IPS DF 4.7 (cell line): ENCODE results near the gene USP7.
"Not testable (repeated sequence)": the region's sequence is repeated elsewhere in the genome, so short reads cannot be mapped to it uniquely, and the experiment has no call there.

ENCODE experiments used
- DNase-seq: peaks from one replicate; pipeline ENCODE4 v3.0.0-alpha.2; 2013; ENCODE audit warnings: low spot score; ENCODE audit errors: extremely low read depth

USP7 gene

DNA sequence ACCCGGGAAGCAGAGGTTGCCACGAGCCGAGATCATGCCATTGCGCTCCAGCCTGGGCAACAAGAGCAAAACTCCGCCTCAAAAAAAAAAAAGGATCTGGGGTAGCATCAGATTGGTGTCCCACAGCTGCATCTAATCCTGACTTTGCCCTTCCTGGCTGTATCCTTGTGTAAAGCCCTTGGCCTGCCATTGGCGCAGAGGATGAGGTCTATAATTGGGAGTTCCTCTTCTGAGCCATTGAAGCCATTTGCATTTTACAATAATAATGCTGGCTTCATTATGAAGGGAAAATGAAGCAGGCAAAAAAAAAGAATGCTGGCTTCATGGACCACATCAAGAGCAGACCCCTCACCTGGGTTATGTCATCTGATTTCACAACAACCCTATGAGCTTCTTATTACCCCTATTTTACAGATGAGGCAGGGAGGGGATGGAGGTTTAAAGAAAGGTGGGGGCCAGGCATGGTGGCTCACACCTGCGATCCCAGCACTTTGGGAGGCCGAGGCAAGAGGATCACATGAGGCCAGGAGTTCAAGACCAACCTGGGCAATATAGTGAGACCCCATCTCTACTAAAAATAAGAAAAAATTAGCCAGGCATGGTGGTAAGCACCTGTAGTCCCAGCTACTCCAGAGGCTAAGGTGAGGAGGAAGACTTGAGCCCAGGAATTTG, 82.7 kb downstream of the USP7 start:
- no peak for DNase-seq

DNA sequence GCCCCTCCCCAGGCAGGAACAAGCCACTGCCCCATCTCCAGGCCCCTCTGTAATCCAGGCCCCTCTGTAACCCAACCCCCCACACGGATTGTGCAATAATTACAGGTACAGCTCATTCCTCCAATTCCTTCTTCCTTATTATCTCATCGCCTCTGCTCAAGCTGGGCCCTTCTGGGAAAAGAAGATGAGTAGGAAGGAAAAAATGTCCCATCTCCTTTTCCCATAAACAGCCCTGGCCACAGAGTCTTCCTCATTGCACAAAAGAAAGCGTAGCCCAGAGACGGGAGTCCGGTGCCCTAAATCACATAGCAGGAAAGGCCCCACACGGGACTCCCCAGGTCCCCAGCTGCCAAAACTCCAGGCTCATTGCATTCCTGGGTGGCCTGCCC, 85.2 kb downstream of the USP7 start:
- DNase-seq = no peak

DNA sequence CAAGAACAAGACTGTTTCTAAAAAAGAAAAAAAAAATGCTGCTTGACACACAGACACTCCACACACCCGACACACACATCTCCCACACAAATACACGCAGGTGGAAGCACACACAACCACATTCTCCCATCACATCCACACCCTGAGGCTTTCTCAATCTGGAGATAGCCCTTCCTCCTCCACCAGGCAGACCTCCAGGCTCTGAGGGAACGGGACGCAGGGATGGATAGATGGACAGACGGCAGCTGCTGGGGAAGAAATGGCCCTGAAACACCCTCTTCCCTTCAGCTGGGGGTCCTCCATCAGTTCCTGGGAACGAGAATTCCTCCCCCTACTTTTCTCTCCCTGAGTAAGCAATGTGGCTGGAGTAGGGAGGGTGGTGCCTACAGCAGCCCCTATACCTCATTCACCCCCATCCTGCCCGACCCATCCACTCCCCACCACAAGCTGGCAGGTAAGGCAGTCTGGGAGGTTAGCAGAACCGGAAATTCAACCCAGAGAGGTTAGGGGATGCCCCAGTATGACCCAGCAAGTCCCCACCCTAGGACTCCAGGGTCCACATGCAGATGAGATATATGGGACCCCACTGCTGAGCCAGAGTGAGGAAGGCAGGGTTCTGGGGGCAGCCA, 85.7 kb downstream of the USP7 start:
- DNase-seq = no peak

DNA sequence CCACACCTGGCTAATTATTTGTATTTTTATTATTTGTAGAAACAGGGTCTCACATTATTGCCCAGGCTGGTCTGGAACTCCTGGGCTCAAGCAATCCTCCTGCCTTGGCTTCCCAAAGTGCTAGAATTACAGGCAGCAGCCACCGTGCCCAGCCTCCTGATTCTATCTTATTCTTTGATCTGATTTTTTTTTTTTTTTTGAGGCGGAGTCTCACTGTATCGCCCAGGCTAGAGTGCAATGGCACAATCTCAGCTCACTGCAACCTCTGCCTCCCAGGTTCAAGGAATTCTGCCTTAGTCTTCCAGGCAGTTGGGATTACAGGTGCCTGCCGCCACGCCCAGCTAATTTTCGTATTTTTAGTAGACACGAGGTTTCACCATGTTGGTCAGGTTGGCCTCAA, 88.4 kb downstream of the USP7 start:
- not testable (repeated sequence) for DNase-seq

DNA sequence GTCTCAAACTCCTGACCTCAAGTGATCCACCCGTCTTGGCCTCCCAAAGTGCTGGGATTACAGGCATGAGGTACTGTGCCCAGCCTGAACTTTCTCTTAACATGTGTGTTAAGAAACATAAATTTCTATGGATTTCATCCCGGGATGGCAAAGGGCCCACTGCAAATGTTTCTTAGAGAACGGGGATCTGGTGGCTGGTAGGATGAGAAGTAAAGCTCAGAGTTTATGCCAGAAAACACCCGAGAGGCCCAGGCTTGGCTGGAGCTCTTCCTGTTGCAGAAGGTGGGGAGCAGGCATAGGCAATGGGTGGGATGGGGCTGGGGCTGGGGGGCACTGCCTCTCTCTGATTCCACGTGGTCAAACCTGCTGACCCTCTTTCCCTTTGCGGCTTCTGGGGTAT, 89.3 kb downstream of the USP7 start:
- no peak for DNase-seq

DNA sequence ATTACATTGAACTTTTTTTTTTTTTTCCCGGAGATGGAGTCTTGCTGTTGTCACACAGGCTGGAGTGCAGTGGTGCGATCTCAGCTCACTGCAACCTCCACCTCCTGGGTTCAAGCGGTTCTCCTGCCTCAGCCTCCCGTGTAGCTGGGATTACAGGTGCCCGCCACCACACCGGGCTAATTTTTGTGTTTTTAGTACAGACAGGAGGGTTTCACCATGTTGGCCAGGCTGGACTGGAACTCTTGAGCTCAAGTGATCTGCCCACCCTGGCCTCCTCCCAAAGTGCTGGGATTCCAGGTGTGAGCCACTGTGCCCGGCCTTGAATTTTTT, 89.9 kb downstream of the USP7 start:
- not testable (repeated sequence) for DNase-seq

DNA sequence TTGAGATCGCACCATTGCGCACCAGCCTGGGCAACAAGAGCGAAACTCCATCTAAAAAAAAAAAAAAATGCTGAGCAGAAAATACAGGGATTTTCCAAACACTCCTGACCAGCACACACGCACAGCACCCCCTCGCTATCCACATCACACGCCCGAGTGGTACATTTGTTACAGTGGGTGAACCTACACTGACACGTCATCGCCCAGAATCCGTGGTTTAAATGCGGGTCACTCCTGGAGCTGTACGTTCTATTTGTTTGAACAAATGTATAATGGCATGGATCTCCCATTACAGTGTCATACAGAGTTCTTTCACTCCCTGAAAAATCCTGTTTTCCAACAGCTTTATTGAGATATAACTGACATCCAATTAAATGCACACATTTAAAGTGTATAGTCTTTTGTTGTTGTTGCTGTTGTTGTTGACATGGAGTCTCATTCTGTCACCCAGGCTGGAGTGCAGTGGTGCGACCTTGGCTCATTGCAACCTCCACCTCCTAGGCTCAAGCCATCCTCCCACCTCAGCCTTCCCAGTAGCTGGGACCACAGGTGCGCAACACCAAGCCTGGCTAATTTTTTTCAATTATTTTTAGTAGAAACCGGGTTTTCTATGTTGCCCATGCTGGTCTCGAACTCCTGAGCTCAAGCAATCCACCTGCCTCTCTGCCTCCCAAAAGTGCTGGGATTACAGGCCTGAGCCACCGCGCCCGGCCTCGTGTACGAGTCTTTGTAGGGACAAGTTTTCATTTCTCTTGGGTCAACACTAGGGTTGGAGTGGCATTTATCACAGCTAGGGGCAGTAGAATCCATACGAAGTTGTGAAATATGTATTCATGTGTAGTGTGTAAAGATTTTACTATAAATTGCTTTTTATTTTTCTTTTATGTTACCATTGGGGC, 90.5 kb downstream of the USP7 start:
- no peak for DNase-seq

DNA sequence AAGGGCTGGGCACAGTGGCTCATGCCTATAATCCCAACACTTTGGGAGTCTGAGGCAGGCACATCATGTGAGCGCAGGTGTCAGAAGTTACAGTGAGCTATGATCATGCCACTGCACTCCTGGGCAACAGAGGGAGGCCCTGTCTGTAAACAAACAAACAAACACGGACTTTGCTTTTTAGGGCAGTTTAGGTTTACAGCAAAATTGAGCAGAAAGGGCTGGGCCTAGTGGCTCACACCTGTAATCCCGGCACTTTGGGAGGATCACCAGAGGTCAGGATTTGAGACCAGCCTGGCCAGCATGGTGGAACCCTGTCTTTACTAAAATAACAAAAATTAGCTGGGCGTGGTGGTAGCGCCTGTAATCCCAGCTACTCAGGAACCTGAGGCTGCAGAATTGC, 91.6 kb downstream of the USP7 start:
- no peak for DNase-seq

DNA sequence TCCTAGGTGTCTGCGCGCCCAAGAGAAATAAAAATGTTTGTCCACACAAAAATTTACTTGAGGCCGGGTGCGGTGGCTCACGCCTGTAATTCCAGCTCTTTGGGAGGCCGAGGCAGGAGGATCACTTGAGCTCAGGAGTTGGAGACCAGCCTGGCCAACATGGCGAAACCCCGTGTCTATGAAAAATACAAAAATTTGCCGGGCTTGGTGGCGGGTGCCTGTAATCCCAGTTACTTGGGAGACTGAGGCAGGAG, 93.8 kb downstream of the USP7 start:
- not testable (repeated sequence) for DNase-seq

DNA sequence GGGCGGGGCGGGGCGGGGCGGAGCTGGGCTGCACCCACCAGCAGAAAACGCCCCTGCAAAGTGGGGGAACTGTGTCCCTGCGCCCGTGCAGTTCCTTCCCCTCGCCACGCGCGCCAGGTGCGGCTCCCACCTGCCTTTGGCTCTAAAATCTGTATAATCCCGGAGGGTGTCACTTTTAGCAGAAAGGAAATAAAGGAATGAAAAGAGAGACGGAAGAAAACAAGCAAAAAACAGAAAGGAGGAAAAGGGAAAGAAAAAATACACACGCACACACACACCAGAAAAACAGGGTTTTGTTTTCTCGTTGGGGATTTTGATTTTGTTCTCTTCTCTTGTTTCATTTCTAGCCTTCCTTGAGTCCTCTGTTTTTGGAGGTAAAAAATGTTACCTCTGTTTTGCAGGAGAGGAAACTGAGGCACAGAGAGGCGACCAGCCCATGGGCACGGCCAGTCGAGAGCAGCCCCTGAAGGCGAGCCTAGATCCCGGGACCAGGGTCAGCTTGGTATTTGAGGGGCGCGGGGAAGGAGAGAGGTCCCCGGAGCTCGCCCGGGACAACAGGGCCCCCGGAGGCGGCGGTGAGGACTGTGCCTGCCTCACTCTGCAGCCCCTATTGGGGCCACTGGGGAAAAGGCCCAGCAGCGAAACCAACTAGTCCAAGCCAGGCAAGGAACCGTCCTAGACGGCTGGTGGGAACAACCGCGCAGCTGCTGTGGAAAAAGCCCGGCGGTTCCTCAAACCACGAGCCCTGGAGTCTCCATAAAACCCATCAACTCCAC, 94.3 kb downstream of the USP7 start:
- DNase-seq = no peak

DNA sequence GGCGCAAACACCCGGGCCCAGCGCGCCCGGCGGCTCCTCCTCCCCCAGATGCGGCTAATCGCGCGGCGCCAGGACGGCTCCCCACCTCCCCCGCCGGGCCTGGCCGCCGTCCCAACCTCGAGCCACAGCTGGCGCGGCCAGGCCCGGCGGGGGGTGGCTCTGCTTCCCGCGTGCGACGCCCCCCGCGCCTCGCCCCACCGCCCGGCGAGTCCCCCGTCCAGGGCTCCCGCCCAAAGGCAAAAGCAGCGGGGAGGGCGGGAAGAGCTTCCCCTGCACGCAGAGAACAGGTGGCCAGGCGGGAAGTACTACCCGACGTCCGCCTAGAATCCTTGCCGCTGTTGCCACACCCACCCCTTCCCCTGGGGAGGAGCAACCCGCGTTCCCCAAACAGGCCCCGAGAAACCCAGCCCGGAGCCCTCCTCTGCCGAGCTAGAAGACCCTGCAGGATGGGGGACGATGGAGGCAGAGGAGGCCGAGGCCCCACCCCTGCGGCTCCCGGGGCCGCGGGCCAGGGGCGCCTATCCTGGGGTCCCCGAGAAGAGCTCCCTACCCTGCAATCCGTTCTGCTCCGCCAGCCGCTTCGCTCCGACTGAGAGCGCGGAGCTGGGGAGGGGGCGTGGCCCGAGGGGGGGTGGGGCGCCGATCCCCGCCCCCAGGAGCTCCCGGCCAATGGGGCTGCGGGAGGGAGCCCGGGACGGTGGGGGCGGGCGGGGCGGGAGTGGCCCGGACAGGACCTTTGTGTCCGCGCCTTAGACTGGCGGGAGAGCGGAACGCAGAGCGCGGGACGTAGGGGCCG, 95.1 kb downstream of the USP7 start, which contains the start of gene CARHSP1:
CARHSP1 (minus strand) TSS at position 591 of the 796 bp plus-strand sequence. CDS start 9,678 bp downstream, outside the sequence.
- no peak for DNase-seq

DNA sequence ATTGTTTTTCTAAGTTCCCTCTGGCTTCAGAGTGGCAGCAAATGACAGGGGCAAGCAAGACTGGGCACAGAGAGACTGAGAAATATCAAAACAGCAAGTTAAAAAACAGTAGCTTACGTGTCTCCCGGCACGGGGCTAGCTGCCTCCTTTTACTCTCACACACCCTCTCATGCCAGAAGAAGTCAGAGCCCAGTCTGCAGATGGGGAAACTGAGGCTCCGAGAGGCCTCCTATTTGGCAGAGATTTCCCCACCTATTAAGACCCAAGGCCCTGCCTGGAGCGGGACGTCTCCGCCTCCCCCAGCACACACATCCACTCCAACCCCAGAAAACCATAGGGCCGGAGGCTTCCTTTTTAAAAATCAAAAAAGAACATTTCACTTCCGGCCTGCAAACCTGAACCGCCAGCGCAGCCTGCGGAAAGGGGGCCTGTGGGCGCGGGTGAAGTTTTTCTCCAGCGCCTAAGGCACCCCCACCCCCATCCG, 95.7 kb downstream of the USP7 start:
- DNase-seq = no peak

DNA sequence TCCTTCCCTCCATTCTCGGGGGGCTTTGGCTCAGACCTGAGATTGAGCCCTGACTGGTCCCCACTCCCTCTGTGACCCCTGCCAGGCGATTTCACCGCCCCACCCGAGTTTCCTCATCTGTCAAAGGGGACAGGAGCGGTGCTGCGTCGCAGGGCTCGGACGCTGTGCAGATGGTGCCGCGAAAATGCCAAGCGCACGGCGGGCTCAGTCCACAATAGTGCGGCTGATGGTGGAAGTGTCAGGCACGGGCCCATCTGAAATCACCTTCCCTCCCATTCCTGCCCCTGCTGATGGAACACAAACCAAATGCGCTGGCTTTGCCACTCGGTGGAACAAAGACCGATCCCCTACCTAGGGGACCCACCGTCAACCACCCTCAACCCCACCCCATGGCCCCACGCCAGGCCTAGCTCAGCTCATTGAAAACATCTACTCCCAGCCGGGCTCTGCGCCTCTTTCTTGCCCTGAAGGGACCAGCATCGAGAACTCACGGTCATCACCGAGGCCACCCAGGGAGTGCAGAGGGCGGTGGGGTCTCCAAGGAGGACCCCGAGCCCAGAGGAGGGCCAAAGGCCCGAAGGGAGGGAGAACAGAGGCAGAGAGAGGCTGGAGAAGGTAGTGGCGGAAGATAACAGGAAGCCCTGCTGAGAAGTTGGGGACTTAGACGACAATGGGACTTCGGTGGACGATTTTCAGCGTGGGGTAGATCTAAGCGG, 96.3 kb downstream of the USP7 start:
- DNase-seq = no peak

DNA sequence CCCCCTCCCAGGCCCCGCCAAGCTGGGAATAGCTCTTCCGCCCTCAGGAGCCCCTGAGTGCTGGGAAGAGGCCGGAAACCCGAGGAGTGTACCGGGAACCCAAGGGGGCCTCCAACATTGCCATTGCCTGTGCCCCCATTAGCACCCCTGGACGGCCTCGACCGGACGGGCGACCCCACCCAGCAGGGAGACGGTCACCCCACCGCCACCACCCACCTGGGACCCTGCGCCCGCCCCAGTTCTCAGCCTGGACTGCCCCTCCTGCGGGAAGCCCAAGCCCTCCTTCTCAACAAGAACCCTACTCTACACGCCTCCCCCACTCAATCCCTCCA, 96.9 kb downstream of the USP7 start:
- DNase-seq = no peak

DNA sequence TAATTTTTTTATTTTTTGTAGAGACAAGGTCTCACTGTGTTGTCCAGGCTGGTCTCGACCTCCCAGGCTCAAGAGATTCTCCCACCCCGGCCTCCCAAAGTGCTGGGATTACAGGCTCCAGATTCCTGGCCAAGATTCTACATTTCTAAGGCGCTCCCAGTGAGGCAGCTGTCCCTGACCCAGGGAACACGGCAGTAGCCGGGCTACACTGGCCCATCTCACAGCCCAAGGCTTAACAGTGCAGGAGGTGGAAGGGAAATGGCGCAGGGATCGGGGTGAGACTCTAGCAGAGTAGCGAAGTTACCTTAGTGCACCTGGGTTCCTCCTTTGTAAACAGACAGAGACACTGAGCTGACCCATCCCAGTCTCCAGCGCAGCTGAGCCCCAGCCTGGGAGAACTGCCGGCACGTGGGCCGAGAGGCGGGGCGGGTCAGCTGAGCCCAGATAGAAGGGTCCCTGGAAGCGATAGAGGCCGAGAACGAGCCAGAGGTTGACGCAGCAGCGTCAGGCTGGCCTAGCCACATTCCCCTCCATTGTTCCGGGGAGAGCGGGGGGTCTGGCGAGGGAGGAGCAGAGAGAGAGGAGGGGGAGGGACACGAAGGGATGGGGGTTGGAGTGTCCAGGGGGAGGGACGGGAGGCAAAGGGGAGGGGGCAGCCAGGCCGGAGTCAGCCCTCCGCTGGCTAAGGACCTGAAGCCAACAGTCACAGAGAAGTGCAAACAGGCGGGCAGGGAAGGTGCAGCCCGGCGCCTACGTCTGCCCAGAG, 97.4 kb downstream of the USP7 start:
- peak; percentile 87 for DNase-seq

DNA sequence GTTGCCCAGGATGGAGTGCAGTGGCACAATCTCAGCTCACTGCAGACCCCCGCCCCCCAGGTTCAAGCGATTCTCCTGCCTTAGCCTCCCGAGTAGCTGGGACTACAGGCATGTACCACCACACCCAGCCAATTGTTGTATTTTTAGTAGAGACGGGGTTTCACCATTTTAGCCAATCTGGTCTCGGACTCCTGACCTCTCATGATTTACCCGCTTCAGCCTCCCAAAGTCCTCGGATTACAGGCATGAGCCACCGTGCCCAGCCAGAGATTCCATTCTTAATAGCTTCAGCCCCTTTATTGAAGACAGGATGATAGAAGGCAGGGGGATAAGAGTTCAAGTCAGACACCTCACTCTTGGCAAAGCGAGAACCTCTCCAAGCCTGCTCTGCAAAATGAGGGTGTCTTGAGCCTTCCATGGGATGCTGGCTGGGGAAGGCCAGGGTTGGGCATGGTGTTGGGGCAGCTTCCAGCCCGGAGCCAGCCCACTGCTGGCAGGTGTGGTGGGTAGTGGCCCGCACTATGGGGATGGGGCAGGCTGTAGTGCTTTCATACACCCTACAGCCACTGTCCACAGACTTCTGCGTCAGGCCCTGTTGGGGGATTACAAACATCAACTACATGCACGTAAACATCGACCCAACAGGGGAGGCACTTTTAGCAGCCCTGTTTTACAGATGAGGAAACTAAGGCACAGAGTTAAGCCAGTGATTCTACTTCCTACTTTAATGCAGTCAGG, 98.4 kb downstream of the USP7 start:
- no peak for DNase-seq

DNA sequence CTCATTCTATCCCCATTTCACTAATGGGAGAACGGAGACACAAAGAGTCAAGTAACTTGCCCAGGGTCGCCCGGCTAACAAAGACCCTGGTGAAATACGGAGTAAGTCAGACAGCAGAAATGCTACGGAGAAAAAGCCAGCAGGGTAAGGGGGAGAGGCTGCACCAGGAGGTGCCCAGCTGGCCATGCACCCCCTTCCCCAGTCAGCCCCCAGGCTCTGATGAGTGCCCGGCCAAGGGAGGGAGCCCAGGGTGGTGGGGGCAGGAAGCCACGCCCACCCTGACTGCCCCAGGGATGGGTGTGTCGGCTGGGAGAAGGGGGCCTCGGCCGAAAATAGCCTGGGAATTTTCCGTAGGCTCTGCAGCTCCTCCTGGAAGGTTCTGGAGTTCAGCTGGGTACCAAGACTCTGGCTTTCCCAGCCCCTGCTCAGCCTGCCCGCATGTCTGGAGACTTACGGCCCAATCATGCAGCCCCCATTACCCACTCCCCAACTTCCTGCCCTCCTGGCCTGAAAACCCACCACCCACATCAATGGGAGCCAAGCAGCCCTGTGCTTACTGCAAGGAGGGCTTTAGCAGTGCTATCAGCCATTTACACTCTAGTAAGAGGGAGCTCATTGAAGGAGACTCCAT, 99.1 kb downstream of the USP7 start:
- DNase-seq = no peak

DNA sequence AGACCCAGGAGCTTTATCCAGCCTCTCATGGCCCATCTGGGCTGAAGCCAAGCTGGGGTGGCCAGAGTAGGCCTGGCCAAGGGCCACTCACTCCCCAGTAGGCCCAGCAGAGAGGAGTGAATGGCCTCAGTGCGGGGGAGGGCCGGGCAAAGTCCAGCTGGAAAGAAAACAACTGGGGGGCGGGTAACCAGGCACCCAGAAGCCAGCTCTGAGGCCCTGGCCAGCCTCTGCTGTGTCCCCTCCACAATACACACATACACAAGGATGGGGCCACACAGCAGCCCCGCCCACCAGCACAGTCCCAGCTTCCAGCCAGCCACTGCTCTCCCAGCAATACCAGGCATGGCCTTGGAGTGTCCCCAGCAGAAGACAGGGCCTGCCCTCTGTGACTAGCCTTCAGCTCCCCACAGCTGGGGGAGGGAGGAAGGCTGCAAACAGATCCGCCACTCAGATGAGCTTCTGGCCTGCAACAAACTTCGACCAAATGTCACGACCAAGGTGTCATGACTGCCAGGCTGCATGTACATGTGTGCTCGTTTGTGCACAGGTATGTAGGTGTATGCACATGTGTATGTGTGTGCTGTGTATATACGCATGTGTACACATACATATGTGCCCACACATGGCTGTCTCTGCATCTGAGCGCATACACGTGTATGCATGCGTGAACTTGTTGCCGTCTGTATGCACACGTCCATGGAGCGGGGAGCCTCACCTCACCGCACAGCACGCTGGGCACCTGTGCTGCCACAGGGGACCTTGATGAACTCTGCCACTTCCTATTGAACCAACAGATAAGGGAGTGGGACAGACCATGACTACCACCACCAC, 99.9 kb downstream of the USP7 start:
- no peak for DNase-seq
